ES-I3 (cell line): ENCODE data around the gene HNRNPAB.

Experiments used
- H3K36me3 ChIP-seq: 2 replicates; pipeline ENCODE4 v1.6.1; 2013; ENCODE audit warnings: mild to moderate bottlenecking, low read length, control low read depth, moderate library complexity; ENCODE audit not compliant: insufficient read depth
- H3K4me1 ChIP-seq: 2 replicates; pipeline ENCODE4 v1.6.1; 2013; ENCODE audit warnings: mild to moderate bottlenecking, control low read depth, low read length; ENCODE audit not compliant: insufficient read depth
- H3K9ac ChIP-seq: 2 replicates; pipeline ENCODE4 v1.6.1; 2013; ENCODE audit warnings: low read depth, mild to moderate bottlenecking, low read length, moderate library complexity
- H3K9me3 ChIP-seq: 2 replicates; pipeline ENCODE4 v1.6.1; 2013; ENCODE audit warnings: mild to moderate bottlenecking, low read length, moderate library complexity; ENCODE audit not compliant: control insufficient read depth, insufficient read depth

Gene HNRNPAB

DNA sequence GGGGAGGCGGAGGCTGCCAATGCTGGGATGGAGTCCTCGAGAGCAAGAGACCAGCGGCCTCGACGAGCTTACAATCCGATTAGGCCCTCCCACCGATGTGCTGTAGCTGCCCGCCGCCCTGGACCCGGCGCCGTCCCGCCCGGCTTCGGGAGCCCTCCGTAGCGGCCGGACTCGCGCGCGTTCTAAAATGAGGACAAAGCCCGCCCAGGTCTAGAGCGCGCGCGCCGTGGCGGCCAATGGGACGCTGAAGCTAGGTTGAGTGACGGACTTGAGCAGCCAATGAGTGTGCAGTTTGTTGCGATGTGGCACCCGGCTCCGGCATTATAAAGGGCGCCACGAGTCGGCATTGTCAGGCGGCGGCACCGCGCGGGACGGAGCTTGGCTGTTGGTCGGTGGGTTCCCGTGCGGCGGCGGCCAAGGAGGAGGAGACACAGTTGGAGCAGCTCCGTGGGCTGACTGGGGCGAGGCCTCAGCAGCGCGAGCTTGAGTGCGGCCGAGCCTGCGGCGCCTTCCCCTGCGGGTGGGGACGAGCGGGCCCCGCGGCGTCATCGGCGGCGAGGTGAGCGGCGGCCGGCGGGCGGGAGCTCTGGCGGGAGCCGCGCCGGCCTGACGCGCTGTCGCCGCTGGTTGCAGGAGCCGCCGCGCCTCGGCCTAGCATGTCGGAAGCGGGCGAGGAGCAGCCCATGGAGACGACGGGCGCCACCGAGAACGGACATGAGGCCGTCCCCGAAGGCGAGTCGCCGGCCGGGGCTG lies at the start of gene HNRNPAB:
Gene HNRNPAB (plus strand): TSS at position 352 of the 753 bp plus-strand sequence. CDS start 305 bp downstream, at position 657.
- Histone ChIP-seq H3K36me3 (peaks cover 32% of the 10 kb centered on the region), H3K4me1 (peaks cover 12% of the 10 kb centered on the region), H3K9ac (peak within 1 kb of the TSS; percentile 85), H3K9me3 (no peaks in the 10 kb centered on the region)

DNA sequence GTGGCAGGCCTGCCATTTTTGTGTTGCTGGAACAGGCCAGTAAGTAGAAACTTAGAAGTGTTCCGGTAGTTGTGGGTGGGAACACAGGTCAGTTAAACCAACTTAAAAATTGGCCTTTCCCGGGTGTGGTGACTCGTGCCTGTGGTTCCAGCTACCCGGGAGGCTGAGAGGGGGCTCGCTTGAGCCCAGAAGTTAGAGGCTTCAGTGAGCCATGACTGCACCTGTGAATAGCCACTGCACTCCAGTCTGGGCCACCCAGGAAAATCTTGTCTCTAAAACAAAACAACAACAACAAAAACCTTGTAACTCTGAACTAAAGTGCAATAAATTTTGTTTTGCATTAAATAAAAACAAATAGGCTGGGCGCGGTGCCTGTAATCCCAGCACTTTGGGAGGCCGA lies 49.3 kb upstream of the HNRNPAB start:
- no peaks in the 10 kb centered on the region for H3K4me1 ChIP-seq
- no peaks in the 10 kb centered on the region for H3K9me3 ChIP-seq
- no peak overlapping the region for H3K9ac ChIP-seq
- peaks cover 12% of the 10 kb centered on the region; the same call in 1 of the 2 replicates for H3K36me3 ChIP-seq

DNA sequence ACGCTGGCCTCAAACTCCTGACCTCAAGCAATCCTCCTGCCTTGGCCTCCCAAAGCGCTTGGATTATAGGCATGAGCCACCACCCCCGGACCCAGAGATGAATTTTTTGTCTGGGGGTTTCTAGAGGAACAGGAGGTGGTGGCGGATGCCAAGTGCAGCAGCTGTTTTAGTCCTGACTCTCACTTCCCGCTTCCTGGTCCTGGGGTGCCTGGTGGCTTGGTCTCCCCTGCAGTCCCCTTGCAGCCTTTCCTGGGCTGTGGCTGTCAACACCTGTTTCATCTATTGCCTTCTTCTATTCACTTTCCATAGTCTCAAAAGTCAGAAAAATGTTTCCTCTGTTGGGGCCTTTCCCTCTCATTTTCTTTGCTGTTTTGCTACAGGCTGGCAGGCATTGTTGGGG lies 44.2 kb upstream of the HNRNPAB start:
- no peaks in the 10 kb centered on the region for H3K36me3 ChIP-seq
- H3K4me1 ChIP-seq = no peaks in the 10 kb centered on the region
- H3K9ac ChIP-seq = no peak overlapping the region
- H3K9me3 ChIP-seq = no peaks in the 10 kb centered on the region

DNA sequence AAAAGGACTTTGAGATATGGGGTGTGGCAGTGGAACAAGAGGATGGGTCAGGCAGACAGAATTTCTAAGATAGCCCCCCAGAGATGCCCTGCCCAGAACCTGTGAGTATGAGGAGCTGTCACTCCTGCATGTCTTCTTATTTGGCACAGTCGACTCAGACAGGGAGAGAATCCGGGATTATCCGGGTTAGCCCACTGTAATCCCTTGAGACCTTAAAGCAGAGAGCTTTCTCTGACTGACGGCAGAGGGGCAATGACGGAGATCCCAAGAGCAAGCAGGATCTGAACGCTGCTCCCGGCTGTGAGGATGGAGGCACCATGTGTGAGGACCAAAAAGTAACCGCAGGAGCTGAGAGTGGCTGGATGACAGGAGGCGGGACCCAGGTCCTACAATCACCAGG lies 41.9 kb upstream of the HNRNPAB start:
- H3K36me3 ChIP-seq = no peaks in the 10 kb centered on the region
- H3K9ac ChIP-seq = no peak overlapping the region
- H3K9me3 ChIP-seq = no peaks in the 10 kb centered on the region
- no peaks in the 10 kb centered on the region for H3K4me1 ChIP-seq

DNA sequence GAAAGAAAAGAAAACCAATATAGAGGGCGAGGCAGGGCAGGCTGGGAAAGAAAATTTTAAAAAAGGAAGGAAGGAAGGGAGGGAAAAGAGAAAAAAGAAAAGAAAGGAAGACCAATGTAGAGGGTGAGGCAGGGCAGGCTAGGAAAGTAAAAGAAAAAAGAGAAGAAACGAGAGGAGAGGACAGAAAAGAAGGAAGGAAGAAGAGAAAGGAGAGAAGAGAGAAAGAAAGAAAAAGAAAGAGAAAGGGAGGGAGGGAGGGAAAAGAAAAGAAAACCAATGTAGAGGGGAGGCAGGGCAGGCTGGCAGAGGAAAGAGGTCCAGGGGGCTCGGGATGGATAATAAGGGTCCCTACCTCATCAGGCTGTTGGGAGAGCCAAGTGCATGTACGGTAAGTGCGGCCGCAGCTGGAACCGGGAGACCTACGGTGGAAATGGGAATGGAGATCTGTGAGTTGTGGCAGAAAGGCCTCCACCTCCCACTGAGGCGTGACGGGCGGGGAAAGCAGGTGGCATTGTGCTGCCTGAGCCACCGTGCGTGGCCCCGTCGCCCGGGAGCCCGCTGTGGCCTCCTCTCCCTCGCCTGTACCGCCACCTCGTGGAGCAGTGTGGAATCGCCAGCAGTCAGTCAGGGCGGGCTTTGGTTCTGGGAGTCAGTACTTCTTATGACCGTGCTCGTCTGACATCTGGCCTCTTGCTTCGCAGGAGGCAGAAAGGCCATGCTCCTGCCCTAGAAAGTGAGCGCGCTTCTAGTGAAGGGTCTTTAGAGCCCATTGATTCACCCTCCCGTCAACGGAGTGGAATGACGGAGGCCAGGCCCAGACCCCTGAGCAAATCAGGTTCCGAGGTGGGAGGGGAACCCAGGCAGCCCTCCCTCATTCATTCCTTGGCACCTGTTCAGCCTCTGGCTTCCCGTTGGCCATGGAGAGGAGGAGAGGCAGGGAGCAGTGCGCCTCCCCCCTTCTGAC lies 40.3 kb upstream of the HNRNPAB start:
- H3K9me3 ChIP-seq = no peaks in the 10 kb centered on the region
- peak overlapping the region; percentile 24; the same call in 1 of the 2 replicates for H3K9ac ChIP-seq
- H3K36me3 ChIP-seq = no peaks in the 10 kb centered on the region
- H3K4me1 ChIP-seq = no peaks in the 10 kb centered on the region

DNA sequence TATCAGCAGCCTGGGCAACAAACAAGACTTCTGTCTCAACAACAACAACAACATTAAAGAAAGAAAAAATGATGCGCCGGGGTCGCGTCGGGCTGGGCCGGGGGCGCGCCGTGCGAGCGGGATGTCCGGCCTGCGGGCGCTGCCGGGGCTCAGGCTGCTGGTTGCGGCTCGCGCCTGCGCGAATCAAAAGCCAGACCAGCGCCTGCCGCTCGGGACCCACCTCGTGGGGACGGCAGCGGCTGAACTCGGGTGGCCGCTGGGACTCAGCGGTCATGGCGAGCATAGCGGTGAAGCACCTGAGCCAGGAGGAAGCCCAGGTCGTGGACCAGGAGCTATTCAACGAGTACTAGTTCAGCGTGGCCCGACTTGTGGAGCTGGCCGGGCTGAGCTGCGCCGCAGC lies 38.8 kb upstream of the HNRNPAB start:
- Histone ChIP-seq H3K9me3 (no peaks in the 10 kb centered on the region), H3K36me3 (no peaks in the 10 kb centered on the region), H3K4me1 (peaks cover 7% of the 10 kb centered on the region), H3K9ac (no peak overlapping the region; the same call in 1 of the 2 replicates)

DNA sequence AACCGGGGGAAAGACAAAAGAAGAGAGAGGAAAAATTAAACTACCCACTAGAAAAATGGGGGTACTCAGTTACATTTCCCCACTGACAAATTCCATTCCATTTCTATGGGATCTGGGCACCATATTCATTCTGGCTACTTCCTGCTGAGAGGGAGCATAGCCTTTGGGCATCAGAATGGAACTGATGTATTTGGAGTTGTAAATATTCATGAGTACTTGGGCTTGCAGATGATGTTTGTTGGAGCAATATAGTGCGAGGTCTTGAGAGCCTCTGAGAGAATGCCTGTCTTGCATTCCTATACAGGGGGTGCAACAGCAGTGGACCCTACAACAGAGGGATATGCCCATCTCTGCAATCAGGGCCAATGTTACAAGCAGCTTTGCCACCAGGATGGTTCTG lies 33.9 kb upstream of the HNRNPAB start:
- no peaks in the 10 kb centered on the region for H3K9me3 ChIP-seq
- H3K36me3 ChIP-seq = no peaks in the 10 kb centered on the region
- peaks cover 11% of the 10 kb centered on the region for H3K4me1 ChIP-seq
- H3K9ac ChIP-seq = no peak overlapping the region

DNA sequence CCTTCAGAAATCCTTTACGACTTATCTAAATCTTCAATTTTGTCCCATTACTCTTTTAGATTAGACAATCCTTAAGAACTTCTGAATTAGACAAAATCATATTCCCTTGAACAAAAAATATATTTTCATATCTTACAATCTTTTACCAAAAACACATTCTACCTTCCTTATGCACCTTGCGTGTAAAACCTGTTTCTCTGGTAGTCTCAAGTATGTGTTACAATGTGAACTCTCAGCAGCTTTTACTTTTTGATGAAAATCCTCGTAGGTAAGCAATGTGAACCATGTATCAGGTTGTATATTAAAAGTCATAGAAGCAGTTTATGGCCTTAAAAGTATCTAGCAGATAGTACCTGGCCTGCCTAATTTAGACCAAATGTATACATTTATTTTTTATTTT lies 29.9 kb upstream of the HNRNPAB start:
- H3K36me3 ChIP-seq = no peaks in the 10 kb centered on the region
- no peaks in the 10 kb centered on the region for H3K9me3 ChIP-seq
- H3K9ac ChIP-seq = no peak overlapping the region
- H3K4me1 ChIP-seq = peaks cover 10% of the 10 kb centered on the region

DNA sequence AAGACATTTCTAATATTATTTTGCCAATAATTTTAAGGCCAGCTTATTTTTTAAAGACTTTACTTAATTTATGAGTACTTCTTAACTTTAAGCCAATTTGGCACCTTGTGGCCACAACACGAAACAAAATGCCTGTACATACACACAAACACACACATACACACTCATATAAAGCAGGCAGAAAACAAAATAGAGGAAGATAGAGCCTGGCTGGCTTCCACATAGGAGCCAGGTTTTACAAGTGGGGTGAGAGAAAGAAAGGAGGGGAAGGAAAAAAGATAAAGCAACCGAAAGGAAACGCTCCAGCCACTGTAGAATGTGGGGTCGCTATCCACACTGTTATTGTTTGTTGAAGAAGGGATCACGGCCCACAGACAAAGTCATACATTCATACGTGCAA lies 27.5 kb upstream of the HNRNPAB start:
- H3K9me3 ChIP-seq = no peaks in the 10 kb centered on the region
- H3K36me3 ChIP-seq = no peaks in the 10 kb centered on the region
- H3K4me1 ChIP-seq = peaks cover 5% of the 10 kb centered on the region; the same call in 1 of the 2 replicates
- H3K9ac ChIP-seq = no peak overlapping the region

DNA sequence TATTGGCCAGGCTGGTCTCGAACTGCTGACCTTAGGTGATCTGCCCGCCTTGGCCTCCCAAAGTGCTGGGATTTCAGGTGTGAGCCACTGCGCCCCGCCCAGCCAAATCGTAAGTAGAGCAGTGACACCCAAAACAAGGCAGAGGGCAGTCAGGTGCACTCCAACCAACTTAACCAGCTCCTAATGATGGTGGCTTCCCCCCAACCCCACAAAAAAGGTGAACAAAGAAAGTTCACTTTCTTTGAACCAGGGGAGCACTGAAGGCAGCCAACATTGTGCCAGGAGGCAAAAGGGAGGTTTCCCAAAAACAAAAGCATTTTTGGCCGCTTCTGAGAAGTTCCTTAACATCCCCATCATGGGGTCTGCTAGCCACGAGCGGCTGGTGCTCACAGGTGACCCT lies 26.8 kb upstream of the HNRNPAB start:
- no peak overlapping the region for H3K9ac ChIP-seq
- no peaks in the 10 kb centered on the region for H3K36me3 ChIP-seq
- H3K4me1 ChIP-seq = peaks cover 5% of the 10 kb centered on the region; the same call in 1 of the 2 replicates
- H3K9me3 ChIP-seq = peaks cover 3% of the 10 kb centered on the region; the same call in 1 of the 2 replicates

DNA sequence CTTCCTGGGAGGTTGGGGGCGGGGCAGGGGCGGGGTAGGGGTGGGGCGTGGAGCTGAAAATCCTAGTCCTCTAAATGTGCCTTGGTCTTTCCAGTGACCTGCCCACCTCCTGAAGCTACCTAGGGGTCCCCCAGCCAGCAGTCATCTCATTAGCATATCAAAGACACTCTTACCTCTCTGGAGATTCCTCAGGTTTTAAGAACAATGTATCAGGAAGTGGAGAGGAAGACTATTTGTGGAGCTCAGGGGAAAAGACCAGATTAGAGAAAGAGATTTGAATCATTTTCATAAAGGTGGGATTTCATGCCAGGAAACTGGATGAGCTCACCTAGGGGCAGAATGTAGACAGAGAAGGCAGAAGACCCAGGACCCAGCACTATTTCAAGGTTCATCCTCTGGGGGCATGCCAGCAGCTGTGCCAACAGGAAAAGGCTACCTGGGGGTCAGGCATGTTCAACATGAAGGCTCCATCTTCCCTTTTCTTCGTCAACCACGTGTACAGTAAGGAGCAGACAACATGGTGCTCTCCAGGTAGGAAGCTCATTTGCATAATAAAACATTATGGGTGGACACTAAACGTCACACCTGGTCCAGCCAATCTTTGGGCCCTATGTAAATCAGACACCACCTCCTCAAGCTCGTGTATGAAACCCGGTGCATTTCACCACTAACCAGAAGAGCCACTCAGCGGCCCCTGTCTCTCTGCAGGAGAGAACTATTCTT lies 24.0 kb upstream of the HNRNPAB start:
- Histone ChIP-seq H3K9me3 (peaks cover 3% of the 10 kb centered on the region; the same call in 1 of the 2 replicates), H3K9ac (peak overlapping the region; percentile 34), H3K36me3 (no peaks in the 10 kb centered on the region)

DNA sequence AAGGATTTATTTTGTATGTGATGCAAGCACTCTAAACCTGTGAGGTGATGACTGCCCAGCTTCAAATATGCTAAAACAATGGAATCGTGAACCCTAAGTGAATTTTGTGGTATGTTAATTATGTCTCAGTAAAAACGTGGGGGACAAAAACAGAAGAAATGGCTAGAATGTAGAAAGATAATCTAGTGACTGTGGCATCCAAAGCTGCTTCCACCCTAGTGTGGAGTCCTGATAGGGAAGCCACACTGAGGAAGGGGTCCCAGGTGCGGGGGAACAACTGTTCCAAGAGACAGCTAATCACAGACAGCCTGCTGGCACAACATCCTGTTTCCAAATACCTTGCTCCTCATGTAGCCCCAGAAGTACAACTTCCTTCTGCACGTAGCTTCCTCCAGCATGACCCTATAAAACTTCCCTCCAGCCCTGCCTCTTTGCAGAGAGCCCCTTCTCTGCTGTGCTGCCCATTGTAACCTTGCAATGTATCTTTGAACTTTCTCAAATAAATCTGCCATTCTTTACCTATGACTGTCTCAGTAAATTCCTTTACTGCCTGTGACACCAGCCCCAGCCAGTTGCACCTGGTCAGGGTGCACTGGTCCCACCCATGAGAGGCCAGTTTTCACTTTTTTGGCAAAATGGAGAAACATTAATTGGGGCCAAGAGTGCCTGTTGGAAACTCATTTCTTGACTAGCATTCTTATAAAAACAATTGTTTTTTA lies 22.0 kb upstream of the HNRNPAB start:
- H3K9me3 ChIP-seq = peaks cover 3% of the 10 kb centered on the region; the same call in 1 of the 2 replicates
- H3K9ac ChIP-seq = no peak overlapping the region
- H3K36me3 ChIP-seq = no peaks in the 10 kb centered on the region
- peaks cover 5% of the 10 kb centered on the region; the same call in 1 of the 2 replicates for H3K4me1 ChIP-seq

More for the DNA sequence above, 24.0 kb upstream of the HNRNPAB start:
- H3K4me1 ChIP-seq = peaks cover 5% of the 10 kb centered on the region; the same call in 1 of the 2 replicates

DNA sequence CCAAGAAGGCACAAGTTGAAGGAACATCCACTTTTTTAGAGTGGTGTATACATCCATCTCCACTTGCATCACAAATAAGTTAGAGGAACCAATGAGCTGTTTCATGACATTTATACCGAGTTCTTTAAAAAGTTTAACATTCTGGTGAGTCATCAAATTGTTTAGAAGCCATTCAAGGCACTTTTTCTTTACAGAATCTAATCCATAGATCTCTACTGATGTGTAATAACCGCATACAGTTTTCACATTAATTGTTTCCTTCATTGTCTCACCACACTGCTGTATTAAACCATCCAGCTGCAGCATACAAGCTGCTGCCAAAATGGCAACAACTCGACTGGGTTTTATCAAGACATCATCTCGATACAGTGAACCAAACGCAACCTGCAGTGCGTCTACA lies 17.9 kb upstream of the HNRNPAB start:
- H3K9me3 ChIP-seq = peaks cover 3% of the 10 kb centered on the region; the same call in 1 of the 2 replicates
- no peaks in the 10 kb centered on the region for H3K36me3 ChIP-seq
- H3K9ac ChIP-seq = no peak overlapping the region
- no peaks in the 10 kb centered on the region for H3K4me1 ChIP-seq
